Peyer's patch (tissue), 4 donors: ENCODE measurements around the gene NOC3L. TPM values are rescaled to one million over a fixed set of nuclear protein-coding genes. Genes with fewer than 3 reads are reported as not detected.

Experiments used
- DNase-seq, 3 donors: peaks; one replicate each; pipeline ENCODE4 v3.0.0-alpha.2; 2017 to 2019
- H3K27ac ChIP-seq, 4 donors: fragments of 200-600 bp; sonication (generic); one replicate each; pipeline ENCODE4 v1.5.1; 2016 to 2019
- H3K27me3 ChIP-seq, 2 donors: fragments of 200-600 bp; sonication (generic); one replicate each; pipeline ENCODE4 v1.5.1; 2019
- H3K36me3 ChIP-seq, 3 donors: fragments of 200-600 bp; sonication (generic); one replicate each; pipeline ENCODE4 v1.5.1; 2016 to 2019
- H3K4me1 ChIP-seq, 4 donors: fragments of 200-600 bp; sonication (generic); one replicate each; pipeline ENCODE4 v1.5.1; 2016 to 2019
- H3K4me3 ChIP-seq, 4 donors: fragments of 200-600 bp; sonication (generic); 1 replicate in 3 of 4; 2 replicates in 1 of 4; pipeline ENCODE4 v1.5.1; 2016 to 2019; ENCODE audit warnings: mild to moderate bottlenecking in 1 of 4
- H3K9me3 ChIP-seq, 4 donors: fragments of 200-600 bp; sonication (generic); one replicate each; pipeline ENCODE4 v1.5.1; 2016 to 2019; ENCODE audit warnings: mild to moderate bottlenecking in 1 of 4
- CTCF ChIP-seq, 6 experiments: fragments of 450-650 bp in 4 of 6; fragments of 200-600 bp in 2 of 6; sonication (generic) in 1 of 6; IDR thresholded peaks; one replicate each; pipeline ENCODE4 v1.5.1; 2017 to 2019; ENCODE audit warnings: antibody characterized with exemption in 6 of 6, mild to moderate bottlenecking in 3 of 6, moderate library complexity in 1 of 6
- POLR2A ChIP-seq, 2 donors: fragments of 450-650 bp; IDR thresholded peaks; one replicate each; pipeline ENCODE4 v1.5.1; 2017; ENCODE audit warnings: antibody characterized with exemption in 2 of 2, mild to moderate bottlenecking in 2 of 2, moderate library complexity in 2 of 2
- total RNA-seq, 4 donors: library from RNA; depleted of rRNA; stranded (reverse); fragments of >200 nt; gene quantifications; one replicate each; pipeline ENCODE4 v1.1.0, GENCODE V29; 2016

NOC3L gene
- total RNA-seq, 4 donors from 2014 or later: 6.1 to 23.1 (median 9.2) TPM

GRCh38 chr10:94288361-94289101, 74.2 kb downstream of the NOC3L start:
- TF ChIP-seq CTCF (IDR thresholded peaks at IDR 0.05) (no peak), POLR2A (IDR thresholded peaks at IDR 0.05) (no peak)
- H3K36me3 ChIP-seq: no peaks in the 10 kb centered on the region
- H3K27me3 ChIP-seq: no peaks in the 10 kb centered on the region
- no peaks in the 10 kb centered on the region for H3K9me3 ChIP-seq
- H3K4me3 ChIP-seq: no peak overlapping the region
- no peaks in the 10 kb centered on the region for H3K4me1 ChIP-seq
- DNase-seq: no peak
- H3K27ac ChIP-seq: no peak overlapping the region

- H3K4me3 ChIP-seq: no peak overlapping the region
- no peak for DNase-seq
- TF ChIP-seq POLR2A (IDR thresholded peaks at IDR 0.05): no peak
- TF ChIP-seq CTCF (IDR thresholded peaks at IDR 0.05): no peak
- no peaks in the 10 kb centered on the region for H3K4me1 ChIP-seq
- no peak overlapping the region for H3K27ac ChIP-seq
- no peaks in the 10 kb centered on the region for H3K9me3 ChIP-seq
- no peaks in the 10 kb centered on the region for H3K36me3 ChIP-seq
- no peaks in the 10 kb centered on the region for H3K27me3 ChIP-seq
Observed at GRCh38 chr10:94287336-94287735, 75.4 kb downstream of the NOC3L start.

GRCh38 chr10:94286901-94287300, 75.8 kb downstream of the NOC3L start:
- H3K27ac ChIP-seq: no peak overlapping the region
- H3K27me3 ChIP-seq: no peaks in the 10 kb centered on the region
- H3K4me1 ChIP-seq: no peaks in the 10 kb centered on the region
- no peaks in the 10 kb centered on the region for H3K9me3 ChIP-seq
- H3K4me3 ChIP-seq: no peak overlapping the region
- TF ChIP-seq POLR2A (IDR thresholded peaks at IDR 0.05) (no peak), CTCF (IDR thresholded peaks at IDR 0.05) (no peak)
- no peak for DNase-seq
- H3K36me3 ChIP-seq: no peaks in the 10 kb centered on the region

- Histone ChIP-seq H3K27me3 (no peaks in the 10 kb centered on the region), H3K4me1 (no peaks in the 10 kb centered on the region), H3K9me3 (no peaks in the 10 kb centered on the region), H3K4me3 (no peak overlapping the region), H3K36me3 (no peaks in the 10 kb centered on the region), H3K27ac (no peak overlapping the region)
- no peak for DNase-seq
- no peak for TF ChIP-seq POLR2A (IDR thresholded peaks at IDR 0.05)
- TF ChIP-seq CTCF (IDR thresholded peaks at IDR 0.05): no peak
Observed at GRCh38 chr10:94285271-94285670, 77.5 kb downstream of the NOC3L start.

Other genes with a start within 250 kb of the NOC3L start
- 10 to 100 TPM; 16.5 to 30.6 (median 24.5) TPM for gene TBC1D12, start 39.6 kb upstream of the NOC3L start, total RNA-seq
- 100 to 1,000 TPM in 1 of 4 donors, 10 to 100 TPM in 3; 22.1 to 151 (median 34.0) TPM for gene HELLS, start 182.8 kb upstream of the NOC3L start, total RNA-seq